ENCODE measurements around the gene FAM110C.
"Not testable (repeated sequence)": the region's sequence is repeated elsewhere in the genome, so short reads cannot be mapped to it uniquely, and the experiment has no call there.

FAM110C gene, protein sequence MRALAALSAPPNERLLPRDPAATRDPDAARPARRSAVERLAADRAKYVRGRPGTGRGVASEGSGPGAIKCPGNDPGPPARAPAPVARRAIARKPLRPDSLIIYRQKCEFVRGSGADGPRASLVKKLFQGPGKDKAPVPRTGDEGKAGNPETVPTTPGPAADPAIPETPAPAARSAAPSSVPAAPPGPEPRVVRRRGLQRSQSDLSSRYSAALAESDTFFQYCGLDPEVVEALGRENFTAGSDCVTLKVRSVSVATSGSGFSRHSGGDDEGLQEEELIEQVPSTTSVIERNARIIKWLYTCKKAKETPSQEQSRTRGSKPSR

DNA sequence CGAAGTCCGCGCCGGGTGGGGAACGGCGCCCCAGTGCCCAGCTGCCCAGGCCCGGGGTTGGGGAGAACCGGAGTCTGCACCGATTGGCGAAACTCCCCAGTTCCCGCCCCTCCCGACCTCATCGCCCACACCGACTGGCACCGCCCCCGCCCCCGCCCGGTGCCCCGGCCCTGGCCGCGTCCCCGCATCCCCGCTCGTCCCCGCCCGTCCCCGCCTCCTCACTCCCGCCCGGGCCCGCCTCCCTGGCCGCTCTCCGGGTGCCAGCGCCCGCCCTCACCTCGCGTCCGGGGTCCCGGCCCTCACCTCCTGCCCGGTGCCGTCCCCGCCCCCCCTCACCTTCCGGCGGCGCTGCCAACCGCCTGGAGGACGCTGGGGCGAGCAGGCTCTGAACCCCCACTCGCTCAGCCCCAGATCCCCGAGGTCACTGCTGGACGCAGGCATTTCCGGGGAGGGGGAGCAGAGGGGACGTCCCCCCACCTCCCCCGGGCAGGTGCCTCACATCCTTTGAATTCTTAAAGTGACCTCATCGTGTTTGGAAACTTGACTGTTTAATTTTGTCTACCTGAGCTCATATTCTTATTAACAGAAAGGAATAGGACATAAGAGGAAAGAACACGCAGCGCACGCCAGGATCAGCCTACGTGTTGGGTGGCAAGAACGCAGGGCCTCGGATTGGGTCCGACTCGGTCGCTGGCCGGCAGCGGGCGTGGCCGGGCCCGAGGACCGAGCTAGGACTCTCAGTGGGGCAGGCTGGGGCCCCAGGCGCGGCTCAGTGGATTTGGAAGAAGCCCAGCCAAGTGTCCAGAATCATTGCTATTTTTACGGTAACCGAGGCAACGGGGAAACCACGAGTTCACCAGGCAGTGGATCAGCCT, at the start of gene FAM110C:
FAM110C (minus strand) TSS at position 35 of the 875 bp plus-strand sequence. CDS start 120 bp downstream, outside the sequence.
- DNase-seq = no peak

- DNase-seq = no peak
Measured at GRCh38 chr2:92326-92725, 46.0 kb upstream of the FAM110C start.

GRCh38 chr2:90645-91312, 44.5 kb upstream of the FAM110C start:
- DNase-seq = no peak

DNA sequence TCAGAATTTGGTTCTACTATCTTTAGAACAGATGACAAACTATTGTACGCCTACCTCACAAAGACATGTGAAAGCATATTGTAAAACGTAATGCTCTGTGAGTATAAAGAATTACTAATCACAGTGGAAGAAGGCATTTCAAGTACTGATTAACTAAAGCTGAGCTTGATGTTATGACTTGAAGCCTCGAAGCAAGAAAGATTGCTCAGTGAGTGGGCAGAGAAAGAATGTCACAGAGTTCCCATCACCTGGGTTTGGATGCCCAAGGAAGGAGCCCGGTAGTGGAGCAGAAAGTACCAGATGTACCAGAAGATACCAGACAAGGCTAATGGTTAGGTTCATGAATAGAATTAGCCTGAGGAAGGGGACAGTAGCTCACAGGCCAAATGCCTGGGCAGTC, 39.5 kb upstream of the FAM110C start:
- no peak for DNase-seq

DNA sequence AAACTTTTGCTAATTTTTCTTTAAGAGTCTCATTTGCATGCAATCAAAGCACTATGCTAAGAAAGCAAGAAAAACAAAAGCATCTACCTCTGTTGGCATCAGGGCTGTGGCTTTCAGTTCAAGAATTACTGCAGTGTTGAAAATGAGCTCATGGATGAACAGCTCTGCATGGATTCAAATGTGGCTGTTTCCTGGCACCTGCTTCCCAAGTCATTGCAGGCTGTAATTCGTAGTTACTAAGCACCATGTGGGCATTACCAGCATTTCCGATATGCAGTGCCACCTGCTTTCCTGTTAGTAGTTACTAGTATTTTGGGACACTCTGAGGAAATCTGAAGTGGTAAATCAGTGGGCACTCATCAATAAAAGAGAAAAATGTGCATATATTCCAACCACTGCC, 37.8 kb upstream of the FAM110C start:
- DNase-seq = no peak

GRCh38 chr2:80971-81736, 34.8 kb upstream of the FAM110C start:
- no peak for DNase-seq

GRCh38 chr2:80378-80777, 34.1 kb upstream of the FAM110C start:
- DNase-seq = no peak

DNA sequence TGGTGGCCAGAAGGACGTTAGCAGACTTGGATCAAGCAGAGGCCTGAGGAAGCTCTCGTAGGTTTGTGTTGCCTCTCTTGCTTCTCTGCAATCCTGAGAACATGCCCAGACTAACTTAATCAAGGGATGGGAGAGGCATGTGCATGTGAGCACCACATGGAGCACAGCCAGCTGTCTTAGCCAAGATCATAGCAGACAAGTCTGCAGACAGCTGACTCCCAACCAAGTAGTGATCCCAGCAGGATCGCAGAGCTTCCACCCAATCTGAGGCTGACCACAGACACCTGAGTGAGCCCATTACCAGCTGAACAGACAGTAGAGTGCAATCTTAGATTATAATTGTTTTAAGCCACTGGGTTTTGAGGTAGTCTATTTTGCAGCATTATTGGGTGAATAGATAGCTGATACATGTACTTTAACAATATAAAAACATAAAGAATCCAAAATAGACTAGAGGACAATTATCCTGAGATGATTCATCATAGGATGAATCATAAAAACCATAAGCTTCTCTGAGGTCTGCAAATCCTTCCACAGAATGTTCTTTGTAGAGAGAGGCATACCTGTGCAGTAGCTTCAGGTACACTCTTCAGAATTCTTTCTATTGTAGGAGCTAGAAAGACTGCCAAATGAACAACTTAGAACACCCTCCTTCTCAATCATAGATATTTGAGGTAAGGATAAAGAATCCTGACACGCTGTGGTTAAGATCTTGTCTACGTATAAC, 25.2 kb upstream of the FAM110C start:
- no peak for DNase-seq

- no peak for DNase-seq
Measured at GRCh38 chr2:69366-70344, 23.4 kb upstream of the FAM110C start.

DNA sequence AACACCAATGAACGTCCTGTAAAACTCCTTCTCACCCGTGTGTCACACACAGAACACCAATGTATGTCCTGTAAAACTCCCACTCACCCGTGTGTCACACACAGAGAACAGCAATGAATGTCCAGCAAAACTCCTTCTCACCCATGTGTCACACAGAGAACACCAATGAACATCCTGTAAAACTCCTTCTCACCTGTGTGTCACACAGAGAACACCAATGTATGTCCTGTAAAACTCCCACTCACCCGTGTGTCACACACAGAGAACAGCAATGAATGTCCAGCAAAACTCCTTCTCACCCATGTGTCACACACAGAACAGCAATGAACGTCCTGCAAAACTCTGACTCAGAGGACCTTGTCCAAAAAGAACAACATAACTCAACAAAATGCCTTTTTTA, 22.3 kb upstream of the FAM110C start:
- DNase-seq = not testable (repeated sequence)

- no peak for DNase-seq
Measured at GRCh38 chr2:66853-67252, 20.5 kb upstream of the FAM110C start.

- DNase-seq = no peak
Measured at GRCh38 chr2:65121-65520, 18.8 kb upstream of the FAM110C start.

- DNase-seq = no peak
Measured at GRCh38 chr2:55587-56448, 9.5 kb upstream of the FAM110C start.

GRCh38 chr2:51613-52012, 5.3 kb upstream of the FAM110C start:
- DNase-seq = no peak

GRCh38 chr2:47737-48136, 1.4 kb upstream of the FAM110C start:
- no peak for DNase-seq

GRCh38 chr2:47346-47725, 1.0 kb upstream of the FAM110C start:
- DNase-seq = no peak

GRCh38 chr2:46131-46470, 204 bp downstream of the FAM110C start:
- no peak for DNase-seq

- DNase-seq = no peak
Measured at GRCh38 chr2:45342-46130, 769 bp downstream of the FAM110C start.

- DNase-seq = no peak
Measured at GRCh38 chr2:44748-45341, 1.5 kb downstream of the FAM110C start.
